Ammon's horn (tissue), 1 donor: Measurements from ENCODE around the gene SKAP2.
A peak's percentile ranks its signal among the peaks of the same experiment; 100 is the strongest.

ENCODE experiments used
- DNase-seq: peaks from one replicate; pipeline ENCODE4 v3.0.0-alpha.2; 2016; ENCODE audit warnings: low spot score

SKAP2 gene

GRCh38 chr7:26691886-26692285 is 172.5 kb downstream of the SKAP2 start:
- DNase-seq, result no peak

GRCh38 chr7:26691406-26691805 is 173.0 kb downstream of the SKAP2 start:
- no peak for DNase-seq

GRCh38 chr7:26690135-26690805 is 174.1 kb downstream of the SKAP2 start:
- no peak for DNase-seq

GRCh38 chr7:26688936-26689506 is 175.4 kb downstream of the SKAP2 start:
- DNase-seq, result peak; percentile 13

GRCh38 chr7:26688388-26688787 is 176.0 kb downstream of the SKAP2 start:
- no peak for DNase-seq

- no peak for DNase-seq
Measured at GRCh38 chr7:26687032-26687431, 177.4 kb downstream of the SKAP2 start.

GRCh38 chr7:26686448-26686981 is 177.9 kb downstream of the SKAP2 start:
- DNase-seq, result no peak

GRCh38 chr7:26685606-26686005 is 178.8 kb downstream of the SKAP2 start:
- DNase-seq, result no peak

GRCh38 chr7:26684447-26684846 is 179.9 kb downstream of the SKAP2 start:
- DNase-seq, result no peak

- DNase-seq, result no peak
Measured at GRCh38 chr7:26683277-26683676, 181.1 kb downstream of the SKAP2 start.

GRCh38 chr7:26681819-26682418 is 182.5 kb downstream of the SKAP2 start:
- DNase-seq, result no peak

- DNase-seq, result no peak
Measured at GRCh38 chr7:26680587-26680986, 183.8 kb downstream of the SKAP2 start.

GRCh38 chr7:26675143-26675887 is 189.1 kb downstream of the SKAP2 start:
- DNase-seq, result no peak

- no peak for DNase-seq
Measured at GRCh38 chr7:26673858-26674257, 190.5 kb downstream of the SKAP2 start.

GRCh38 chr7:26673271-26673670 is 191.1 kb downstream of the SKAP2 start:
- DNase-seq, result no peak

GRCh38 chr7:26670841-26671240 is 193.5 kb downstream of the SKAP2 start:
- no peak for DNase-seq

GRCh38 chr7:26670290-26670689 is 194.1 kb downstream of the SKAP2 start:
- no peak for DNase-seq

GRCh38 chr7:26668821-26669220 is 195.6 kb downstream of the SKAP2 start:
- no peak for DNase-seq

- DNase-seq, result peak; percentile 96
Measured at GRCh38 chr7:26667514-26668133, 196.8 kb downstream of the SKAP2 start.

- DNase-seq, result no peak
Measured at GRCh38 chr7:26664735-26665416, 199.5 kb downstream of the SKAP2 start.

- no peak for DNase-seq
Measured at GRCh38 chr7:26664274-26664673, 200.1 kb downstream of the SKAP2 start.

GRCh38 chr7:26663874-26664273 is 200.5 kb downstream of the SKAP2 start:
- DNase-seq, result no peak
